WI38 (cell line): ENCODE measurements around the gene ST3GAL3.

ENCODE experiments used
- H3K4me3 ChIP-seq: 2 replicates; pipeline ENCODE4 v1.5.1; 2011; ENCODE audit warnings: low read depth, mild to moderate bottlenecking, control low read depth, low read length
- TF ChIP-seq, protein P1 (sequence below): IDR thresholded peaks from 2 replicates; pipeline ENCODE4 v1.5.1; 2012; ENCODE audit warnings: low read depth, mild to moderate bottlenecking, control low read depth, low read length

The ST3GAL3 gene

DNA sequence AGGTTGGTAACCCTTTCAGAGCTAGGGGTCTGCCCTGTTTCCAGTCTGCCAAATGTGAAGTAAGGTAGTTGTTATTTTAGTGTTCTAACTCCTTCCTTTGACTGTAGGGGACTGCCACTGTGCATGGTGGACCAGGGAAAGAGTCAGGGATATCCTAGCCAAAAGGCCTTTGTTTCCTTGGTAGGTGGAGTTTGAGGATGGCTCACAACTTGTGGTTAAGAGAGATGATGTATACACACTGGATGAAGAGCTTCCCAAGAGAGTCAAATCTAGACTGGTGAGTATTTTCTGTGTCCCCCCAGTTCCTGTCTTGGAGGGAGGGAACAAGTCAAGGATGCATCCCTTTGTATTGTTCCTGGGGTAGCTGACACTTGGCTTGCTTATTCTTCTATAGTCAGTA lies 3.5 kb upstream of the ST3GAL3 start:
- no peak overlapping the region for H3K4me3 ChIP-seq
- TF ChIP-seq, protein P1, sequence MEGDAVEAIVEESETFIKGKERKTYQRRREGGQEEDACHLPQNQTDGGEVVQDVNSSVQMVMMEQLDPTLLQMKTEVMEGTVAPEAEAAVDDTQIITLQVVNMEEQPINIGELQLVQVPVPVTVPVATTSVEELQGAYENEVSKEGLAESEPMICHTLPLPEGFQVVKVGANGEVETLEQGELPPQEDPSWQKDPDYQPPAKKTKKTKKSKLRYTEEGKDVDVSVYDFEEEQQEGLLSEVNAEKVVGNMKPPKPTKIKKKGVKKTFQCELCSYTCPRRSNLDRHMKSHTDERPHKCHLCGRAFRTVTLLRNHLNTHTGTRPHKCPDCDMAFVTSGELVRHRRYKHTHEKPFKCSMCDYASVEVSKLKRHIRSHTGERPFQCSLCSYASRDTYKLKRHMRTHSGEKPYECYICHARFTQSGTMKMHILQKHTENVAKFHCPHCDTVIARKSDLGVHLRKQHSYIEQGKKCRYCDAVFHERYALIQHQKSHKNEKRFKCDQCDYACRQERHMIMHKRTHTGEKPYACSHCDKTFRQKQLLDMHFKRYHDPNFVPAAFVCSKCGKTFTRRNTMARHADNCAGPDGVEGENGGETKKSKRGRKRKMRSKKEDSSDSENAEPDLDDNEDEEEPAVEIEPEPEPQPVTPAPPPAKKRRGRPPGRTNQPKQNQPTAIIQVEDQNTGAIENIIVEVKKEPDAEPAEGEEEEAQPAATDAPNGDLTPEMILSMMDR: no peak

DNA sequence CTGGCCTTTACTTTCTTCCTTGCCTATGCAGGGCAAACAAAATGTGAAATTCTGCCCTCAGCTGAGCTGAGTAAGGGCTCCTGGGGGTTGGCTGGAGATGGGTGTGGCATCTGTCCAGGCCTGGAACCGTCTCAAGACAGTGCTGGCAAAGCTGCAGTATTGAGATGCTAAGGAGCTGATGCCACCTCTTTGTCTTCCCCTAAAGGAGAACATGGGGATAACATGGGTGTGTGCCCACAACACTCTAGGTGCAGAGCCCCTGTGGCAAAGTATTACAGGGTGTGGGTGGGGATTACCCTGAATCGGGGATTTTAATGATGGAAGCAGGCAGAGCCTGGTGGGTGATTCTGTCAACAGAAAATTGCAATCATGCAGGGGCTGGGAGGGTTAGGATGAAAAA lies 2.5 kb upstream of the ST3GAL3 start:
- H3K4me3 ChIP-seq: no peak overlapping the region
- TF ChIP-seq, protein P1: no peak

DNA sequence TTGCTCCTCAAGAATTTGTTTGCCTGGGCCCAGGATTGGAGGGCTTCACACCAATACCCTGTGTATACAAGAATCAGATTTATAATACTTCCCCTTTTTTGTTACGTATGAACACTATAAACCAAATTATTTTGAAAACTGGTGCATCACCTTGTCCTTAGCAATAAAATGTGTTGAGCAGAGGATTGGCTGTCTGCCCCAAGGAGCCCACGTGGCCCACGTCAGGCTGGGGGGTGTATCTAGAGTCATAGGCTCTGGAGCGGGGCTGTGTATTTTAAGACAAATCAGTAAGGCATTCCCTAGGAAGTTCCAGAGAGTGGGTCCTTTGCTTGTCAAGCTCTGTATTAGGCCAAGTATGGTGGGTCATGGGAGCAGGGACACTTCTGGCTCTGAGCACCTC lies 2.0 kb upstream of the ST3GAL3 start:
- no peak overlapping the region for H3K4me3 ChIP-seq
- TF ChIP-seq, protein P1: no peak

DNA sequence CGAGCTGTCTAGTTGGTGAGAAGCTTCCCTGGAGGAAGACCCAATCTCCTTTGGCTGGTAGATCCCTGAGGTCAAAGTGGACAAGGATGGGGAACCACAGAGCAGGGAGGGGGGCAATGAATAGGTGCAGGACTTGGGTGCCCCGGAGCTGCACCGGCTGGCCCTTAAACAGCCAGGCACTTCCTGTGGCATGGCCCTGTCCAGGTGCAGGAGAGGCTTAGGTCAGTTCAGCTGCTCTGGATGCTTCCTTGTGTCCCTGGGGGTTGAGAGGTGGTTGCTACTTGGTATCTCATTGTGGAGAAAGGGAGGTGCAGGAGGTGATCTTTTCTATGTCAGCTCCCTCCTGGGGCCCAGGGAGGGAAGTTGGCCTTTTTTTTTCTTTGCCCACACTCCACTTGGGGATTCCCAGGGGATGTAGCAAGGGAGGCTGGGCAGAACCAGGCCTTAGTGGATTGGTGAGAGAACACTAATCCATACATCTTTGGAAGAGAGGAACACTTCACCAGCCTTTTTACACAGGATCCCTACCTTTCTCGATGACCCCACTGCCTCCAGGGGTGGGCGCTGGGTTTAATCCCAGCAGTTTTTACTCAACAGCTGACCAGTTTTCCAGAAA lies 1.2 kb upstream of the ST3GAL3 start:
- H3K4me3 ChIP-seq: peak overlapping the region; percentile 78
- TF ChIP-seq, protein P1: no peak

DNA sequence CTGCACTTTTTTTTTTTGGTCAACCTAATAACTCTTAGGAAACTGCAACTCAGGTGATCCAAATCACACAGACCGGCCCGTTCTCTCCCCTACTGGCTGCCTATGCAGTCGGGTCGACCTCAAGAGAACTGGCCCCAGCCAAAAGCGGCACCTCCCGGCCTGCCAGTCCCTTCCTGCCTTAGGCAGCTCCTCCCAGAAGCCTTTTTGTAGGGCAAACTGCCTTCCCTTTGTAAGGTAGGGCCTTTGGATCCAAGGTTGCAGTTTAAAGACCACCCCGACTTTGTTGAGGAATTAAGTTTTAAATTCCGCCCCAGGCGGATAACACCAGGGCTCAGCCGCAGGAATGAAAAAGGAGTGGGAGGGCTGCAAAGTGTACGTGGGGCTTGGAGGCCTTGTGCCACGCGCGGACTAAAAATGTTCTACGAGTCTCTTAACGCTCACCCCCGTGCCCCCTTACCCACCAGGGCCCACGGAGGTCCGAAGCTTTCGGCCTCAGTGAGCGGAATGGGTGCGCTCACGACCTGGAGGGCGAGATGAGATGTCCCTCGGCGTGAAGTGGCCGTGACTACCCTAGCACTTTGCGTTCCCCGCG lies 642 bp upstream of the ST3GAL3 start:
- TF ChIP-seq, protein P1: no peak

DNA sequence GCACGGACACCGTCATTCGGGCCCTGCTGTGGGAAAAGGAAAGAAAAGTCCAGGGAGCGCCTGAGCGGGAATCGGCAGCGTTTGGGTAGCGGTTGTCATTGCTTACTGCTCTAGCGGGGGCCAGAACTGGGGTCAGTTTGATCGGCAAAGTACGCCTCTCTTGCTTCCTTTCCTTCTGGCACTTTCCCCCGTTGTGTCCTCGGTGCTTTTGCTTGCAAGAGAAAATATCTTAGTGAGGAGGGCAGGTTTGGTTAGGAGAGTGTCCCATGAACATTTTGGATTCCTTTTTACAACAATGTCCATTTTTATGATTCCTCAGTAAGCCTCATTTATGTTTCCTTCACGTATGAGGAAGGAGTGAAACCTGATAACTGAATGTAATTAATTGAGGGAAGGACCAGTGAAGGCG lies 670 bp downstream of the ST3GAL3 start:
- TF ChIP-seq, protein P1: no peak
- peak overlapping the region; percentile 78 for H3K4me3 ChIP-seq

More for the DNA sequence above, 642 bp upstream of the ST3GAL3 start:
- peak overlapping the region; percentile 78 for H3K4me3 ChIP-seq

DNA sequence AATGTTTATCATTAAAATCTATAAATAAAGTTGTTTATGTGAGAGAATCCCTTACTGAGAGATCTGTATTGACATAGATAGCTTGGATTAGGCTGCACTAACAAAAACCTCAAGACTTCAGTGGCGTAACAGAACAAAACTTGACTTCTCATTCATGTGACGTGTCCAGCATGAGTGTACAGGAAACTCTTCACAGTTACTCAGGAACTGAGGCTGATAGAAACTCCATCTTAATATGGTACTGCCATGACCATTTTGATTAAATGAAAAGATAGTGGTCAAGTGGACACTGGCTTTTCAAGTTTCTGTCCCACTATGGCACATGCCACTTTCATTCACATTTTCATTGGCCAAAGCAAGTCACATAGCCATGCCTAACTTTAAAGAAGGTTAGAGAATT lies 3.7 kb downstream of the ST3GAL3 start:
- 0 out of 2 replicates have a peak overlapping the region, but pooled peaks have one; percentile 18 for H3K4me3 ChIP-seq
- TF ChIP-seq, protein P1: no peak
